Endothelial cell (in vitro differentiated cells): Measurements from ENCODE around the gene KCNG2. TPM values are rescaled to one million over a fixed set of nuclear protein-coding genes. Genes with fewer than 3 reads are reported as not detected.

Source experiments
- DNase-seq: peaks from one replicate; pipeline ENCODE4 v3.0.0; 2021; ENCODE audit warnings: low spot score
- H3K27ac Mint-ChIP-seq: one replicate; pipeline ENCODE4 v1.8.0; 2021; ENCODE audit warnings: mixed read lengths, inconsistent platforms; ENCODE audit not compliant: unreplicated experiment
- H3K27me3 Mint-ChIP-seq: one replicate; pipeline ENCODE4 v1.8.0; 2021; ENCODE audit warnings: mild to moderate bottlenecking, moderate library complexity, mixed read lengths, inconsistent platforms; ENCODE audit not compliant: unreplicated experiment
- H3K36me3 Mint-ChIP-seq: one replicate; pipeline ENCODE4 v1.8.0; 2021; ENCODE audit warnings: mild to moderate bottlenecking, low read depth, mixed read lengths, inconsistent platforms; ENCODE audit not compliant: unreplicated experiment
- H3K4me1 Mint-ChIP-seq: one replicate; pipeline ENCODE4 v1.8.0; 2021; ENCODE audit warnings: mild to moderate bottlenecking, mixed read lengths, inconsistent platforms; ENCODE audit not compliant: unreplicated experiment
- H3K4me3 Mint-ChIP-seq: one replicate; pipeline ENCODE4 v1.8.0; 2021; ENCODE audit warnings: mild to moderate bottlenecking, mixed read lengths, inconsistent platforms; ENCODE audit not compliant: unreplicated experiment
- H3K9me3 Mint-ChIP-seq: one replicate; pipeline ENCODE4 v1.8.0; 2021; ENCODE audit warnings: mixed read lengths, inconsistent platforms; ENCODE audit not compliant: unreplicated experiment
- CTCF ChIP-seq: fragments of 200-600 bp; sonication (generic); IDR thresholded peaks from one replicate; pipeline ENCODE4 v1.5.0; 2021; ENCODE audit warnings: antibody characterized with exemption; ENCODE audit not compliant: unreplicated experiment
- total RNA-seq: library from RNA; stranded (reverse); fragmentation: NEBNext Ultra II Directional; extraction: Animal tissue kit (Norgen Biotek cat#: 25700); gene quantifications from one replicate; pipeline ENCODE4 v1.2.1, GENCODE V29; 2021; ENCODE audit not compliant: unreplicated experiment

The KCNG2 gene
- total RNA-seq, 1 donor from 2014 or later: 0.56 TPM

GRCh38 chr18:79792096-79792987 is 5.4 kb upstream of the KCNG2 start:
- no peak overlapping the region for H3K4me3 Mint-ChIP-seq
- peaks cover 21% of the 10 kb centered on the region for H3K27me3 Mint-ChIP-seq
- H3K27ac Mint-ChIP-seq: no peak overlapping the region
- no peak for DNase-seq
- peaks cover 13% of the 10 kb centered on the region for H3K4me1 Mint-ChIP-seq
- TF ChIP-seq CTCF: no peak
- peaks cover 9% of the 10 kb centered on the region for H3K36me3 Mint-ChIP-seq
- no peaks in the 10 kb centered on the region for H3K9me3 Mint-ChIP-seq

- Mint-ChIP-seq H3K27me3 (peaks cover 19% of the 10 kb centered on the region), H3K9me3 (no peaks in the 10 kb centered on the region), H3K4me1 (peaks cover 13% of the 10 kb centered on the region), H3K36me3 (peaks cover 9% of the 10 kb centered on the region), H3K27ac (no peak overlapping the region), H3K4me3 (no peak overlapping the region)
- TF ChIP-seq CTCF: no peak
- DNase-seq: no peak
Observed at GRCh38 chr18:79792988-79793355, 4.8 kb upstream of the KCNG2 start.

DNA sequence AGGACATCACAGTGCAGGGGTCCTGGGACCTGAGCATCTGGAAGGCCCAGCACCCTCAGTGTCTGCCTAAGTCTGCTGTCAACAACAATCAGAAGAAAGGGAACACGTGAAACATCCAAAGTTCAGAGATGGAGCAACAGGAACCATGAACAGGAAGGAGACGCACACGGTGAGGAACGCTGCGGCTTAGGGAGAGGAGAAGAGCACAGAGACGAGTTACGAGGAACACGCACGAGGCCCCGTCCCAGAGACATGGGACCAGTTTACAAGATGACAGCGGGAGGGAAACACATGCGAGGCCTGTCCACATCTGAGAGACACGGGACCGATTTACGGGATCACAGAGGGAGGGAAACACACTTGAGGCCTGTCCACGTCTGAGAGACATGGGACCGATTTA is 2.9 kb upstream of the KCNG2 start:
- TF ChIP-seq CTCF: no peak
- Mint-ChIP-seq H3K4me3 (no peak overlapping the region), H3K4me1 (peaks cover 17% of the 10 kb centered on the region), H3K27ac (no peak overlapping the region), H3K36me3 (peaks cover 9% of the 10 kb centered on the region), H3K9me3 (no peaks in the 10 kb centered on the region), H3K27me3 (peaks cover 22% of the 10 kb centered on the region)
- no peak for DNase-seq

DNA sequence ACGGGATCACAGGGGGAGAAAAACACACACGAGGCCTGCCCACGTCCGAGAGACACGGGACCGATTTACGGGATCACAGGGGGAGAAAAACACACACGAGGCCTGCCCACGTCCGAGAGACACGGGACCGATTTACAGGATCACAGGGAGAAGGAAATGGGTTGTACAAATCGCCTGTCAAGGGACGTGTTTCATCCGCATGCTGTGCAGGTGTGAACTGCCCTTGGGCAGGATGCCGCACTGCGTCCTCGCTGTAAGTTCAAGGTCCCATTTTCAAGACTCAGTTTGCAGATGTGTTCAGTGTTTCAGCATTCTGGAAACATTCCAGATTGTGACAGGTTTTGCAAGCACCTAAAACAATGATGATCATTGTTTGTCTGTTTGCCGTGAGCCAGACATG is 2.3 kb upstream of the KCNG2 start:
- H3K4me3 Mint-ChIP-seq: no peak overlapping the region
- no peak for TF ChIP-seq CTCF
- H3K27me3 Mint-ChIP-seq: peaks cover 26% of the 10 kb centered on the region
- H3K4me1 Mint-ChIP-seq: peaks cover 17% of the 10 kb centered on the region
- DNase-seq: no peak
- H3K27ac Mint-ChIP-seq: no peak overlapping the region
- H3K9me3 Mint-ChIP-seq: no peaks in the 10 kb centered on the region
- H3K36me3 Mint-ChIP-seq: peaks cover 9% of the 10 kb centered on the region

GRCh38 chr18:79796016-79796415 is 1.7 kb upstream of the KCNG2 start:
- peaks cover 9% of the 10 kb centered on the region for H3K36me3 Mint-ChIP-seq
- TF ChIP-seq CTCF: no peak
- H3K27me3 Mint-ChIP-seq: peaks cover 26% of the 10 kb centered on the region
- peaks cover 15% of the 10 kb centered on the region for H3K4me1 Mint-ChIP-seq
- H3K4me3 Mint-ChIP-seq: no peak overlapping the region
- no peaks in the 10 kb centered on the region for H3K9me3 Mint-ChIP-seq
- H3K27ac Mint-ChIP-seq: no peak overlapping the region
- DNase-seq: no peak
